Stimulated activated CD4-positive, alpha-beta T cell treated with anti-CD3 and anti-CD28 coated beads, TNF-alpha, amount 100 ng/mL, for 48 hours (primary cell): Measurements from ENCODE around the gene TEAD1.
A peak's percentile ranks its signal among the peaks of the same experiment; 100 is the strongest.

ENCODE experiments used
- DNase-seq, 3 donors: peaks; one replicate each; pipeline ENCODE4 v3.0.0-alpha.2; 2020; ENCODE audit warnings: low read depth in 3 of 3

TEAD1 gene

GRCh38 chr11:12893787-12894672, 219.8 kb downstream of the TEAD1 start:
- DNase-seq: peak; percentile 21 to 32 (median 31)

GRCh38 chr11:12897390-12897789, 223.2 kb downstream of the TEAD1 start:
- no peak for DNase-seq

- DNase-seq: no peak
Measured at GRCh38 chr11:12897867-12898266, 223.6 kb downstream of the TEAD1 start.

- DNase-seq: no peak
Measured at GRCh38 chr11:12900496-12900895, 226.3 kb downstream of the TEAD1 start.

GRCh38 chr11:12901272-12901671, 227.1 kb downstream of the TEAD1 start:
- DNase-seq: no peak

- DNase-seq: no peak
Measured at GRCh38 chr11:12901874-12902481, 227.8 kb downstream of the TEAD1 start.

- no peak for DNase-seq
Measured at GRCh38 chr11:12902791-12903486, 228.7 kb downstream of the TEAD1 start.

GRCh38 chr11:12905435-12905834, 231.2 kb downstream of the TEAD1 start:
- DNase-seq: no peak

GRCh38 chr11:12906501-12906900, 232.3 kb downstream of the TEAD1 start:
- no peak for DNase-seq

GRCh38 chr11:12909879-12910278, 235.7 kb downstream of the TEAD1 start:
- DNase-seq: no peak

GRCh38 chr11:12914400-12914912, 240.2 kb downstream of the TEAD1 start:
- DNase-seq: no peak

- DNase-seq: no peak
Measured at GRCh38 chr11:12915093-12915492, 240.9 kb downstream of the TEAD1 start.

GRCh38 chr11:12917822-12918221, 243.6 kb downstream of the TEAD1 start:
- no peak for DNase-seq

GRCh38 chr11:12918667-12919066, 244.4 kb downstream of the TEAD1 start:
- DNase-seq: no peak

GRCh38 chr11:12922418-12922817, 248.2 kb downstream of the TEAD1 start:
- no peak for DNase-seq

- DNase-seq: no peak
Measured at GRCh38 chr11:12922980-12923507, 248.8 kb downstream of the TEAD1 start.

- no peak for DNase-seq
Measured at GRCh38 chr11:12924650-12925049, 250.4 kb downstream of the TEAD1 start.

GRCh38 chr11:12925520-12925919, 251.3 kb downstream of the TEAD1 start:
- no peak for DNase-seq

- DNase-seq: no peak
Measured at GRCh38 chr11:12927221-12927620, 253.0 kb downstream of the TEAD1 start.

- DNase-seq: no peak
Measured at GRCh38 chr11:12927886-12928285, 253.7 kb downstream of the TEAD1 start.

GRCh38 chr11:12930850-12931249, 256.6 kb downstream of the TEAD1 start:
- no peak for DNase-seq

GRCh38 chr11:12932485-12932884, 258.3 kb downstream of the TEAD1 start:
- DNase-seq: no peak
